Peyer's patch (tissue), 4 donors: ENCODE measurements around the gene RBBP4. TPM values are rescaled to one million over a fixed set of nuclear protein-coding genes. Genes with fewer than 3 reads are reported as not detected.
"Not testable (repeated sequence)": the region's sequence is repeated elsewhere in the genome, so short reads cannot be mapped to it uniquely, and the experiment has no call there.

Experiments used
- DNase-seq, 3 donors: peaks; one replicate each; pipeline ENCODE4 v3.0.0-alpha.2; 2017 to 2019
- H3K27ac ChIP-seq, 4 donors: fragments of 200-600 bp; sonication (generic); one replicate each; pipeline ENCODE4 v1.5.1; 2016 to 2019
- H3K27me3 ChIP-seq, 2 donors: fragments of 200-600 bp; sonication (generic); one replicate each; pipeline ENCODE4 v1.5.1; 2019
- H3K36me3 ChIP-seq, 3 donors: fragments of 200-600 bp; sonication (generic); one replicate each; pipeline ENCODE4 v1.5.1; 2016 to 2019
- H3K4me1 ChIP-seq, 4 donors: fragments of 200-600 bp; sonication (generic); one replicate each; pipeline ENCODE4 v1.5.1; 2016 to 2019
- H3K4me3 ChIP-seq, 4 donors: fragments of 200-600 bp; sonication (generic); 1 replicate in 3 of 4; 2 replicates in 1 of 4; pipeline ENCODE4 v1.5.1; 2016 to 2019; ENCODE audit warnings: mild to moderate bottlenecking in 1 of 4
- H3K9me3 ChIP-seq, 4 donors: fragments of 200-600 bp; sonication (generic); one replicate each; pipeline ENCODE4 v1.5.1; 2016 to 2019; ENCODE audit warnings: mild to moderate bottlenecking in 1 of 4
- CTCF ChIP-seq, 6 experiments: fragments of 450-650 bp in 4 of 6; fragments of 200-600 bp in 2 of 6; sonication (generic) in 1 of 6; IDR thresholded peaks; one replicate each; pipeline ENCODE4 v1.5.1; 2017 to 2019; ENCODE audit warnings: antibody characterized with exemption in 6 of 6, mild to moderate bottlenecking in 3 of 6, moderate library complexity in 1 of 6
- POLR2A ChIP-seq, 2 donors: fragments of 450-650 bp; IDR thresholded peaks; one replicate each; pipeline ENCODE4 v1.5.1; 2017; ENCODE audit warnings: antibody characterized with exemption in 2 of 2, mild to moderate bottlenecking in 2 of 2, moderate library complexity in 2 of 2
- total RNA-seq, 4 donors: library from RNA; depleted of rRNA; stranded (reverse); fragments of >200 nt; gene quantifications; one replicate each; pipeline ENCODE4 v1.1.0, GENCODE V29; 2016

RBBP4 gene
- total RNA-seq, 4 donors from 2014 or later = 72.1 to 172 (median 109) TPM

- Histone ChIP-seq H3K4me3 (no peak overlapping the region), H3K9me3 (no peaks in the 10 kb centered on the region), H3K27ac (no peak overlapping the region), H3K36me3 (peaks cover 0 to 28% (median 0%) of the 10 kb centered on the region in 3 donors), H3K27me3 (no peaks in the 10 kb centered on the region), H3K4me1 (no peaks in the 10 kb centered on the region)
- TF ChIP-seq CTCF (IDR thresholded peaks at IDR 0.05) (no peak), POLR2A (IDR thresholded peaks at IDR 0.05) (no peak)
- no peak for DNase-seq
These were observed 15.3 kb upstream of the RBBP4 start for GRCh38 chr1:32635508-32636277.

- no peaks in the 10 kb centered on the region for H3K4me1 ChIP-seq
- peaks cover 0 to 28% (median 0%) of the 10 kb centered on the region in 3 donors for H3K36me3 ChIP-seq
- no peak overlapping the region for H3K4me3 ChIP-seq
- no peaks in the 10 kb centered on the region for H3K9me3 ChIP-seq
- TF ChIP-seq CTCF (IDR thresholded peaks at IDR 0.05) = no peak
- no peak for TF ChIP-seq POLR2A (IDR thresholded peaks at IDR 0.05)
- H3K27me3 ChIP-seq = no peaks in the 10 kb centered on the region
- DNase-seq = no peak
- no peak overlapping the region for H3K27ac ChIP-seq
These were observed 13.9 kb upstream of the RBBP4 start for GRCh38 chr1:32636914-32637645.

GRCh38 chr1:32639489-32640075 lies 11.4 kb upstream of the RBBP4 start:
- no peak for DNase-seq
- Histone ChIP-seq H3K27me3 (no peaks in the 10 kb centered on the region), H3K36me3 (peaks cover 0 to 6% (median 0%) of the 10 kb centered on the region in 3 donors), H3K27ac (no peak overlapping the region), H3K9me3 (no peaks in the 10 kb centered on the region), H3K4me1 (no peaks in the 10 kb centered on the region), H3K4me3 (no peak overlapping the region)
- TF ChIP-seq POLR2A (IDR thresholded peaks at IDR 0.05) (no peak), CTCF (IDR thresholded peaks at IDR 0.05) (no peak)

GRCh38 chr1:32642292-32642827 lies 8.6 kb upstream of the RBBP4 start:
- peaks cover 0 to 13% (median 0%) of the 10 kb centered on the region in 4 donors for H3K4me1 ChIP-seq
- H3K36me3 ChIP-seq, H3K27me3 ChIP-seq, H3K27ac ChIP-seq, DNase-seq, H3K9me3 ChIP-seq, H3K4me3 ChIP-seq: not testable (repeated sequence)

GRCh38 chr1:32644426-32644825 lies 6.6 kb upstream of the RBBP4 start:
- Histone ChIP-seq H3K4me1 (peaks cover 0 to 24% (median 0%) of the 10 kb centered on the region in 4 donors), H3K27ac (no peak overlapping the region), H3K36me3 (peaks cover 0 to 3% (median 0%) of the 10 kb centered on the region in 3 donors), H3K9me3 (no peaks in the 10 kb centered on the region), H3K4me3 (no peak overlapping the region), H3K27me3 (no peaks in the 10 kb centered on the region)
- TF ChIP-seq CTCF (IDR thresholded peaks at IDR 0.05) (no peak), POLR2A (IDR thresholded peaks at IDR 0.05) (no peak)
- no peak for DNase-seq
